Measurements from ENCODE around the gene ITPR1.

Gene ITPR1

DNA sequence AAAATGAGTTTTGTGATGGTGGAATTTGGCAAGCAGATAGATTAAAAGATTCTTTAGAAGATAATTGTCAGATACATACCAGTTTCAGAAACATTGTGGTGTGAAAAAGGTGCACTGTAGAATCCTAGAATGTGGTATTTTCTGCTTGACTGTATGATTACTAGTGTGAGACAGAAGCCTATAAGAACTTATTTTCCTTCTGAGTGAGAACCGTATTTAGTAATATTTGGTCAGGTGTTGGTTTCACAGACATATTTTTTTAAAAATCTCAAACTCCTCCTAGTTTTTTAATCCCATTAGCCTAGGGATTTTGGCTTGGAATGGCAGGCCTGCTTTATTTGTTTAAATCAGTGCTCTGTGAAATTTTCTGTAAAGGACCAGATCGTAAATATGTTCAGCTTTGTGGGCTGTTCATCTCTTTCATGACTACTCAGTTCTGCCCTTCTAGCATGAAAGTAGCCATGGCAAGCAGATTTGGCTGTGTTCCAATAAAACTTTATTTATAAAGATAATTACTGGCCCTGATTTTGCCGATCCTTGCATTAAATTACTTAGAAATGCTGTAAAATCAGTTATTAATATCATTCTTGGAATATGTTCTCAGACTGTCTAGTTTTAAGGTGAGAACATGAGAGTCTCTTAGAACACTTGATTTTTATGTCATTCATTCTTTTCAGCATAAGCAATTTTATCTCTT, 205.1 kb downstream of the ITPR1 start:
- Histone ChIP-seq H3K79me2 (ENCODE audit: control insufficient read depth, insufficient read depth, low read length) (no peaks in the 10 kb centered on the region), H3K4me1 (ENCODE audit: control insufficient read depth, low read depth, low read length) (no peaks in the 10 kb centered on the region), H2BK5ac (ENCODE audit: low read length) (no peak overlapping the region), H3K79me1 (ENCODE audit: low read length) (no peaks in the 10 kb centered on the region), H3K4ac (ENCODE audit: low read depth, low read length) (no peak overlapping the region), H3K27ac (ENCODE audit: low read depth, low read length) (no peak overlapping the region), H4K5ac (ENCODE audit: low read length) (no peak overlapping the region), H3K36me3 (ENCODE audit: control insufficient read depth, insufficient read depth, low read length) (no peaks in the 10 kb centered on the region), H3K4me2 (ENCODE audit: low read length) (no peak overlapping the region), H2AK5ac (ENCODE audit: low read length) (no peak overlapping the region), H3K9ac (ENCODE audit: low read length) (no peak overlapping the region), H4K8ac (ENCODE audit: low read depth, low read length) (no peak overlapping the region), H3K4me3 (ENCODE audit: low read length) (no peak overlapping the region), H3K18ac (ENCODE audit: low read length) (no peak overlapping the region), H3K27me3 (ENCODE audit: insufficient read depth, low read length, poor library complexity) (no peaks in the 10 kb centered on the region), H2BK15ac (replicated peaks; ENCODE audit: low read depth) (no peak overlapping the region), H2BK120ac (ENCODE audit: low read depth, low read length) (no peak overlapping the region), H3K23ac (ENCODE audit: low read length) (no peak overlapping the region), H3K56ac (ENCODE audit: low read length) (no peak overlapping the region)
- DNase-seq: no peak
- WGBS (ENCODE audit: extremely low coverage, insufficient coverage, low lambda C conversion rate): no CpG with 5 or more reads among the region's 3 CpGs

GRCh38 chr3:4703054-4703480, 209.9 kb downstream of the ITPR1 start:
- no peak overlapping the region for H3K9ac ChIP-seq (ENCODE audit: low read length)
- no peak overlapping the region for H3K27ac ChIP-seq (ENCODE audit: low read depth, low read length)
- no peak for DNase-seq
- no peaks in the 10 kb centered on the region for H3K4me1 ChIP-seq (ENCODE audit: control insufficient read depth, low read depth, low read length)
- no peak overlapping the region for H3K56ac ChIP-seq (ENCODE audit: low read length)
- H3K79me2 ChIP-seq (ENCODE audit: control insufficient read depth, insufficient read depth, low read length): no peaks in the 10 kb centered on the region
- H3K36me3 ChIP-seq (ENCODE audit: control insufficient read depth, insufficient read depth, low read length): no peaks in the 10 kb centered on the region
- no peak overlapping the region for H2AK5ac ChIP-seq (ENCODE audit: low read length)
- H4K8ac ChIP-seq (ENCODE audit: low read depth, low read length): no peak overlapping the region
- no peaks in the 10 kb centered on the region for H3K27me3 ChIP-seq (ENCODE audit: insufficient read depth, low read length, poor library complexity)
- H2BK15ac ChIP-seq (replicated peaks; ENCODE audit: low read depth): no peak overlapping the region
- no peak overlapping the region for H3K4ac ChIP-seq (ENCODE audit: low read depth, low read length)
- H3K4me3 ChIP-seq (ENCODE audit: low read length): no peak overlapping the region
- no peak overlapping the region for H3K18ac ChIP-seq (ENCODE audit: low read length)
- H2BK5ac ChIP-seq (ENCODE audit: low read length): no peak overlapping the region
- no CpG with 5 or more reads among the region's 3 CpGs for WGBS (ENCODE audit: extremely low coverage, insufficient coverage, low lambda C conversion rate)
- H3K79me1 ChIP-seq (ENCODE audit: low read length): no peaks in the 10 kb centered on the region
- H4K5ac ChIP-seq (ENCODE audit: low read length): no peak overlapping the region
- no peak overlapping the region for H3K4me2 ChIP-seq (ENCODE audit: low read length)
- H2BK120ac ChIP-seq (ENCODE audit: low read depth, low read length): no peak overlapping the region
- no peak overlapping the region for H3K23ac ChIP-seq (ENCODE audit: low read length)

GRCh38 chr3:4704552-4704951, 211.4 kb downstream of the ITPR1 start:
- no peak for DNase-seq
- no peaks in the 10 kb centered on the region for H3K27me3 ChIP-seq (ENCODE audit: insufficient read depth, low read length, poor library complexity)
- no peak overlapping the region for H3K27ac ChIP-seq (ENCODE audit: low read depth, low read length)
- H2BK5ac ChIP-seq (ENCODE audit: low read length): no peak overlapping the region
- no peaks in the 10 kb centered on the region for H3K79me1 ChIP-seq (ENCODE audit: low read length)
- no peak overlapping the region for H2AK5ac ChIP-seq (ENCODE audit: low read length)
- no CpG with 5 or more reads among the region's 4 CpGs for WGBS (ENCODE audit: extremely low coverage, insufficient coverage, low lambda C conversion rate)
- H3K18ac ChIP-seq (ENCODE audit: low read length): no peak overlapping the region
- no peak overlapping the region for H4K8ac ChIP-seq (ENCODE audit: low read depth, low read length)
- no peak overlapping the region for H4K5ac ChIP-seq (ENCODE audit: low read length)
- H3K56ac ChIP-seq (ENCODE audit: low read length): no peak overlapping the region
- no peak overlapping the region for H2BK15ac ChIP-seq (replicated peaks; ENCODE audit: low read depth)
- no peaks in the 10 kb centered on the region for H3K79me2 ChIP-seq (ENCODE audit: control insufficient read depth, insufficient read depth, low read length)
- H3K4me3 ChIP-seq (ENCODE audit: low read length): no peak overlapping the region
- no peak overlapping the region for H3K23ac ChIP-seq (ENCODE audit: low read length)
- H2BK120ac ChIP-seq (ENCODE audit: low read depth, low read length): no peak overlapping the region
- no peaks in the 10 kb centered on the region for H3K36me3 ChIP-seq (ENCODE audit: control insufficient read depth, insufficient read depth, low read length)
- no peaks in the 10 kb centered on the region for H3K4me1 ChIP-seq (ENCODE audit: control insufficient read depth, low read depth, low read length)
- no peak overlapping the region for H3K4ac ChIP-seq (ENCODE audit: low read depth, low read length)
- H3K9ac ChIP-seq (ENCODE audit: low read length): no peak overlapping the region
- H3K4me2 ChIP-seq (ENCODE audit: low read length): no peak overlapping the region

GRCh38 chr3:4707324-4707723, 214.2 kb downstream of the ITPR1 start:
- Histone ChIP-seq H3K4me3 (ENCODE audit: low read length) (no peak overlapping the region), H3K36me3 (ENCODE audit: control insufficient read depth, insufficient read depth, low read length) (no peaks in the 10 kb centered on the region), H2BK15ac (replicated peaks; ENCODE audit: low read depth) (no peak overlapping the region), H3K18ac (ENCODE audit: low read length) (no peak overlapping the region), H3K56ac (ENCODE audit: low read length) (no peak overlapping the region), H2BK5ac (ENCODE audit: low read length) (no peak overlapping the region), H4K5ac (ENCODE audit: low read length) (no peak overlapping the region), H3K4me1 (ENCODE audit: control insufficient read depth, low read depth, low read length) (peaks cover 2% of the 10 kb centered on the region), H3K79me1 (ENCODE audit: low read length) (no peaks in the 10 kb centered on the region), H4K8ac (ENCODE audit: low read depth, low read length) (no peak overlapping the region), H3K79me2 (ENCODE audit: control insufficient read depth, insufficient read depth, low read length) (no peaks in the 10 kb centered on the region), H2AK5ac (ENCODE audit: low read length) (no peak overlapping the region), H2BK120ac (ENCODE audit: low read depth, low read length) (no peak overlapping the region), H3K9ac (ENCODE audit: low read length) (no peak overlapping the region), H3K23ac (ENCODE audit: low read length) (no peak overlapping the region), H3K4ac (ENCODE audit: low read depth, low read length) (no peak overlapping the region), H3K27ac (ENCODE audit: low read depth, low read length) (no peak overlapping the region), H3K4me2 (ENCODE audit: low read length) (no peak overlapping the region), H3K27me3 (ENCODE audit: insufficient read depth, low read length, poor library complexity) (no peaks in the 10 kb centered on the region)
- DNase-seq: no peak
- no CpG with 5 or more reads among the region's 4 CpGs for WGBS (ENCODE audit: extremely low coverage, insufficient coverage, low lambda C conversion rate)

DNA sequence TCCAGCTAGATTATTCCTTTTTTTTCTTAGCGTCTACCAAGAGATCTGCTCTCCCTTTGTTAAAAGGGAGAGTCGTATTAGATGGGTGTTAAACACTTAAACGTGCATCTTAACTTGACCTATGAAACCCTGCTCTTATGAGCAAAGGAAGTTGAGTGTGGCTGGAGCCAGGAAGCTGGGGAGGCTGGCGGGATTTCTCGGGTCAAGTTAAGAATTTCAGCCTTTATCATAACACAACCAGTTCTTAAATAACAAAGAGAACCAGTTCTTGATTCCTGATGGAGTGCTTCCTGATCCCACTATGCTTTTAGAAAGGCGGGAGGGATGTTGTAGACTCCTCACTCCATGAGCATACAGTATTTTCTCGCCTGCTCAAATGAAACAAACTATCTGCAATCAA, 215.1 kb downstream of the ITPR1 start:
- Histone ChIP-seq H3K4me3 (ENCODE audit: low read length) (no peak overlapping the region), H3K4me2 (ENCODE audit: low read length) (no peak overlapping the region), H2AK5ac (ENCODE audit: low read length) (no peak overlapping the region), H3K79me2 (ENCODE audit: control insufficient read depth, insufficient read depth, low read length) (no peaks in the 10 kb centered on the region), H3K27ac (ENCODE audit: low read depth, low read length) (no peak overlapping the region), H3K4me1 (ENCODE audit: control insufficient read depth, low read depth, low read length) (peaks cover 2% of the 10 kb centered on the region), H2BK5ac (ENCODE audit: low read length) (no peak overlapping the region), H3K56ac (ENCODE audit: low read length) (no peak overlapping the region), H3K27me3 (ENCODE audit: insufficient read depth, low read length, poor library complexity) (no peaks in the 10 kb centered on the region), H3K23ac (ENCODE audit: low read length) (no peak overlapping the region), H2BK15ac (replicated peaks; ENCODE audit: low read depth) (no peak overlapping the region), H4K5ac (ENCODE audit: low read length) (no peak overlapping the region), H4K8ac (ENCODE audit: low read depth, low read length) (no peak overlapping the region), H3K79me1 (ENCODE audit: low read length) (no peaks in the 10 kb centered on the region), H3K36me3 (ENCODE audit: control insufficient read depth, insufficient read depth, low read length) (no peaks in the 10 kb centered on the region), H3K18ac (ENCODE audit: low read length) (no peak overlapping the region), H3K4ac (ENCODE audit: low read depth, low read length) (no peak overlapping the region), H2BK120ac (ENCODE audit: low read depth, low read length) (no peak overlapping the region), H3K9ac (ENCODE audit: low read length) (no peak overlapping the region)
- no CpG with 5 or more reads among the region's 7 CpGs for WGBS (ENCODE audit: extremely low coverage, insufficient coverage, low lambda C conversion rate)
- no peak for DNase-seq

DNA sequence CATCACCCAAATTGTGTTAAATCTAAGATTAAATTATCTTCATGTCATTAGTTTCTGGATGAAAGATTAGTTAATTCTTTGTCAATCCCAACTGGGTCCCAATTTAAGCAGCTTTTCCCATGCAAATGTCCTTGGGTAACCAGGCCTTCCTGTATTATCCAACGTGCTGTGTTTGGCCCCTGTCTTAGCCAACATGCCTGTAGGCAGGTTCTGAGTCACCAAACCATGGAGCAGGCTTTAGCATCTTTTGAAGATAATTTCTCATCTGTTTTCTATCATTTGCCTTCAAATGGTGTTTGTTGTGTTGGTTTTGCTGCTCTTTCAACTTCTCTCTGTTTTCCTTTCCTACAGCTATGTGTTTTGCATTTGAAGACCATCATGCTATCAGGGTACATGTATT, 216.2 kb downstream of the ITPR1 start:
- H3K4me3 ChIP-seq (ENCODE audit: low read length): no peak overlapping the region
- no peak overlapping the region for H3K56ac ChIP-seq (ENCODE audit: low read length)
- H3K4me1 ChIP-seq (ENCODE audit: control insufficient read depth, low read depth, low read length): peaks cover 2% of the 10 kb centered on the region
- no peak overlapping the region for H3K27ac ChIP-seq (ENCODE audit: low read depth, low read length)
- no peak overlapping the region for H2BK15ac ChIP-seq (replicated peaks; ENCODE audit: low read depth)
- H3K27me3 ChIP-seq (ENCODE audit: insufficient read depth, low read length, poor library complexity): no peaks in the 10 kb centered on the region
- DNase-seq: no peak
- WGBS (ENCODE audit: extremely low coverage, insufficient coverage, low lambda C conversion rate): no CpG with 5 or more reads among the region's 1 CpG
- H4K5ac ChIP-seq (ENCODE audit: low read length): no peak overlapping the region
- H2AK5ac ChIP-seq (ENCODE audit: low read length): no peak overlapping the region
- no peak overlapping the region for H3K18ac ChIP-seq (ENCODE audit: low read length)
- no peak overlapping the region for H4K8ac ChIP-seq (ENCODE audit: low read depth, low read length)
- no peaks in the 10 kb centered on the region for H3K79me1 ChIP-seq (ENCODE audit: low read length)
- H3K23ac ChIP-seq (ENCODE audit: low read length): no peak overlapping the region
- H3K36me3 ChIP-seq (ENCODE audit: control insufficient read depth, insufficient read depth, low read length): no peaks in the 10 kb centered on the region
- H3K4ac ChIP-seq (ENCODE audit: low read depth, low read length): no peak overlapping the region
- H3K4me2 ChIP-seq (ENCODE audit: low read length): no peak overlapping the region
- H2BK5ac ChIP-seq (ENCODE audit: low read length): no peak overlapping the region
- H2BK120ac ChIP-seq (ENCODE audit: low read depth, low read length): no peak overlapping the region
- H3K9ac ChIP-seq (ENCODE audit: low read length): no peak overlapping the region
- no peaks in the 10 kb centered on the region for H3K79me2 ChIP-seq (ENCODE audit: control insufficient read depth, insufficient read depth, low read length)
